Right lobe of liver (tissue), 4 donors: ENCODE measurements around the gene NOS1AP.

Experiments
- POLR2A ChIP-seq: fragments of 450-650 bp; IDR thresholded peaks from one replicate; pipeline ENCODE4 v1.6.1; 2017; ENCODE audit warnings: antibody characterized with exemption, mild to moderate bottlenecking
- TF ChIP-seq, protein P1 (sequence below), 4 donors: fragments of 200-600 bp in 3 of 4; fragments of 450-650 bp in 1 of 4; IDR thresholded peaks; one replicate each; pipeline versions ENCODE4 v1.5.1 to v1.8.0; 2016 to 2022; ENCODE audit warnings: antibody characterized with exemption in 4 of 4, mild to moderate bottlenecking in 2 of 4
- donor health status: DM: no; HTN: no; CAD: no.
- donor health status: DM: no; HTN: no; CAD: no.
- donor health status: DM: no; HTN: yes; CAD: no.

DNA sequence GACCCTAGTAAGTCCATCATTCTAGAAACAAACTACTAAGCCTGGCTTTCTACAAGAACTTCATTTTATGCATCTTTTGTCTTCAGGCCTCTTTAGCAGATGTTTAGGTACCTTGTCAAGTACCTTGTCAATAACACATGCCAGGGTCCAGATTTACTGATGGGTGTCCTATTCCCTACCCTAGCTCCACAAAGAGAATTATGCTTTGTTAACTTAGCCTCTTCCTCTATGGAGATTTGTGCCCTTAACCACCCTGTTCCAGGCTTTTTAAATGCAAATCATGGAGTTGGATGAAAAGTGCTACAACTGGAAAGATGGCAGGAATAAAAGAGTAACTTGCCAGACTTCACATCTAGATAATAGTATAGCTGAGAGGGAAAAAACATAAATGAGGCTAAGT is 264.5 kb downstream of the NOS1AP start:
- TF ChIP-seq, protein P1, sequence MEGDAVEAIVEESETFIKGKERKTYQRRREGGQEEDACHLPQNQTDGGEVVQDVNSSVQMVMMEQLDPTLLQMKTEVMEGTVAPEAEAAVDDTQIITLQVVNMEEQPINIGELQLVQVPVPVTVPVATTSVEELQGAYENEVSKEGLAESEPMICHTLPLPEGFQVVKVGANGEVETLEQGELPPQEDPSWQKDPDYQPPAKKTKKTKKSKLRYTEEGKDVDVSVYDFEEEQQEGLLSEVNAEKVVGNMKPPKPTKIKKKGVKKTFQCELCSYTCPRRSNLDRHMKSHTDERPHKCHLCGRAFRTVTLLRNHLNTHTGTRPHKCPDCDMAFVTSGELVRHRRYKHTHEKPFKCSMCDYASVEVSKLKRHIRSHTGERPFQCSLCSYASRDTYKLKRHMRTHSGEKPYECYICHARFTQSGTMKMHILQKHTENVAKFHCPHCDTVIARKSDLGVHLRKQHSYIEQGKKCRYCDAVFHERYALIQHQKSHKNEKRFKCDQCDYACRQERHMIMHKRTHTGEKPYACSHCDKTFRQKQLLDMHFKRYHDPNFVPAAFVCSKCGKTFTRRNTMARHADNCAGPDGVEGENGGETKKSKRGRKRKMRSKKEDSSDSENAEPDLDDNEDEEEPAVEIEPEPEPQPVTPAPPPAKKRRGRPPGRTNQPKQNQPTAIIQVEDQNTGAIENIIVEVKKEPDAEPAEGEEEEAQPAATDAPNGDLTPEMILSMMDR (IDR thresholded peaks at IDR 0.05), result no peak
- TF ChIP-seq POLR2A, result no peak
